ENCODE results near the gene C17orf75. TPM values are rescaled to one million over a fixed set of nuclear protein-coding genes. Genes with fewer than 3 reads are reported as not detected.

C17orf75 gene
- total RNA-seq, 2 donors from 2014 or later, result 7.6 to 15.6 TPM

- 84 to 87% methylated on average over 18 to 21 of the region's 21 CpGs for WGBS, 2 donors
- intact Hi-C loops (cut with DNase I), result no loop called here
- no peaks in the 10 kb centered on the region for H3K36me3 ChIP-seq (replicated peaks in 1 of 2; ENCODE audit: insufficient read depth in 1 of 2, low read depth in 2 of 2)
- no peaks in the 10 kb centered on the region for H3K4me1 ChIP-seq
- no peaks in the 10 kb centered on the region for H3K27me3 ChIP-seq
- no peak overlapping the region for H3K4me3 ChIP-seq
- no peaks in the 10 kb centered on the region for H3K9me3 ChIP-seq
- DNase-seq (no peak), ATAC-seq (no peak)
- no peak overlapping the region for H3K27ac ChIP-seq
- TF ChIP-seq CTCF (IDR thresholded peaks at IDR 0.05), result no peak
- no peak for TF ChIP-seq POLR2A (IDR thresholded peaks at IDR 0.05)
These were observed 61.9 kb downstream of the C17orf75 start for GRCh38 chr17:32279891-32280716.

GRCh38 chr17:32278815-32279214 lies 63.2 kb downstream of the C17orf75 start:
- 88 to 91% methylated on average over 2 of the region's 2 CpGs for WGBS, 2 donors
- Histone ChIP-seq H3K36me3 (replicated peaks in 1 of 2; ENCODE audit: insufficient read depth in 1 of 2, low read depth in 2 of 2) (no peaks in the 10 kb centered on the region), H3K27ac (no peak overlapping the region), H3K4me3 (no peak overlapping the region), H3K4me1 (no peaks in the 10 kb centered on the region), H3K27me3 (no peaks in the 10 kb centered on the region), H3K9me3 (no peaks in the 10 kb centered on the region)
- DNase-seq, result no peak
- intact Hi-C loops (cut with DNase I), result no loop called here
- no peak for ATAC-seq
- no peak for TF ChIP-seq POLR2A (IDR thresholded peaks at IDR 0.05)
- TF ChIP-seq CTCF (IDR thresholded peaks at IDR 0.05), result no peak

MicroRNAs encoded within 50 kb of the gene (microRNA counts, 767-probe panel; counts per million panel counts)
- 0 to 736 counts per million in 2 donors for microRNA hsa-miR-632

Small RNA genes within 50 kb of the gene (microRNA-seq; reads per million reads assigned to microRNA genes)
- gene MIR632 (ENCODE audit: borderline number of aligned reads in 2 of 2, borderline replicate concordance in 2 of 2), result 0.93 to 1.8 reads per million in 2 donors

Other genes with a start within 250 kb of the C17orf75 start
- gene RHOT1, start 199.7 kb downstream of the C17orf75 start, total RNA-seq, result 10 to 100 TPM; 15.2 to 25.4 TPM
- gene RHBDL3, start 76.3 kb downstream of the C17orf75 start, total RNA-seq, result under 1 TPM; 0.26 to 0.66 TPM
- gene ZNF207, start 8.0 kb upstream of the C17orf75 start, total RNA-seq, result 10 to 100 TPM; 82.5 to 95.6 TPM
- 10 to 100 TPM; 18.9 to 24.7 TPM for gene PSMD11, start 102.3 kb upstream of the C17orf75 start, total RNA-seq
- gene CDK5R1, start 144.8 kb upstream of the C17orf75 start, total RNA-seq, result 1 to 10 TPM; 1.0 to 1.6 TPM